ENCODE results near the gene TTC9B. TPM values are rescaled to one million over a fixed set of nuclear protein-coding genes. Genes with fewer than 3 reads are reported as not detected.

Gene TTC9B
- total and polyA plus RNA-seq, 4 donors, result 0.14 TPM; not detected in 3

- TF ChIP-seq CTCF (IDR thresholded peaks at IDR 0.05; ENCODE audit: low read depth, low read length, missing input control) (no peak), NR2F2 (IDR thresholded peaks at IDR 0.05) (no peak), REST (IDR thresholded peaks at IDR 0.05) (no peak), HNF4A (conservative IDR thresholded peaks at IDR 0.05) (no peak), FOXA2 (IDR thresholded peaks at IDR 0.05) (no peak), RXRA (IDR thresholded peaks at IDR 0.05) (no peak)
- Histone ChIP-seq H3K9me3 (ENCODE audit: control insufficient read depth in 4 of 4, low read length in 3 of 4) (no peaks in the 10 kb centered on the region), H3K4me1 (ENCODE audit: control insufficient read depth in 4 of 4, insufficient read depth in 4 of 4, low read length in 3 of 4) (peaks cover 3 to 12% (median 7%) of the 10 kb centered on the region in 4 donors), H3K27ac (ENCODE audit: low read depth in 1 of 2, low read length in 2 of 2) (no peak overlapping the region), H3K4me3 (ENCODE audit: low read depth in 1 of 3, low read length in 3 of 3) (no peak overlapping the region), H3K9ac (ENCODE audit: low read depth in 1 of 2, low read length in 2 of 2) (no peak overlapping the region), H3K36me3 (ENCODE audit: control insufficient read depth in 4 of 4, insufficient read depth in 3 of 4, low read depth in 1 of 4, low read length in 3 of 4) (peaks cover 1 to 25% (median 14%) of the 10 kb centered on the region in 4 donors), H3K27me3 (ENCODE audit: control insufficient read depth in 4 of 4, insufficient read depth in 4 of 4, low read length in 3 of 4) (no peaks in the 10 kb centered on the region)
- 90% methylated on average over 8 of the region's 8 CpGs for WGBS
- no peak for DNase-seq (ENCODE audit: low spot score)
These were observed 43.4 kb upstream of the TTC9B start for GRCh38 chr19:40261631-40262030.

- TF ChIP-seq ZBTB33 (IDR thresholded peaks at IDR 0.05), result peak; percentile 80
- peak; percentile 51 for TF ChIP-seq NR2F2 (IDR thresholded peaks at IDR 0.05)
- peak; percentile 68 for TF ChIP-seq ATF3 (IDR thresholded peaks at IDR 0.05)
- TF ChIP-seq JUND (IDR thresholded peaks at IDR 0.05), result peak in 1 of 2 donors; percentile 68
- peak; percentile 87 for TF ChIP-seq MAX (IDR thresholded peaks at IDR 0.05)
- peak; percentile 47 for TF ChIP-seq YY1 (IDR thresholded peaks at IDR 0.05)
- TF ChIP-seq SP1 (IDR thresholded peaks at IDR 0.05), result peak; percentile 75
- TF ChIP-seq CTCF (IDR thresholded peaks at IDR 0.05; ENCODE audit: low read depth, low read length, missing input control), result no peak
- no peak for TF ChIP-seq REST (IDR thresholded peaks at IDR 0.05)
- no peak for TF ChIP-seq EGR1 (IDR thresholded peaks at IDR 0.05; ENCODE audit: low read depth in 2 of 2)
- TF ChIP-seq TAF1 (conservative IDR thresholded peaks at IDR 0.05), result no peak
- peak in 1 of 2 donors; percentile 66 for TF ChIP-seq GABPA (IDR thresholded peaks at IDR 0.05 in 1 of 2, conservative IDR thresholded peaks at IDR 0.05 in 1 of 2)
- peak; percentile 53 to 60 for TF ChIP-seq RAD21 (IDR thresholded peaks at IDR 0.05)
- no peak for TF ChIP-seq HNF4G (IDR thresholded peaks at IDR 0.05)
- TF ChIP-seq FOXA1 (IDR thresholded peaks at IDR 0.05), result peak; percentile 38
- peak; percentile 94 to 97 for TF ChIP-seq RXRA (IDR thresholded peaks at IDR 0.05)
- peak; percentile 61 for TF ChIP-seq FOXA2 (IDR thresholded peaks at IDR 0.05)
- TF ChIP-seq HNF4A (conservative IDR thresholded peaks at IDR 0.05), result peak; percentile 85 to 94
- Histone ChIP-seq H3K9ac (ENCODE audit: low read depth in 1 of 2, low read length in 2 of 2) (peak overlapping the region in 1 of 2 donors; percentile 6), H3K27ac (ENCODE audit: low read depth in 1 of 2, low read length in 2 of 2) (peak overlapping the region; percentile 55 to 73), H3K4me1 (ENCODE audit: control insufficient read depth in 4 of 4, insufficient read depth in 4 of 4, low read length in 3 of 4) (peaks cover 8 to 53% (median 39%) of the 10 kb centered on the region in 4 donors), H3K36me3 (ENCODE audit: control insufficient read depth in 4 of 4, insufficient read depth in 3 of 4, low read depth in 1 of 4, low read length in 3 of 4) (peaks cover 0 to 23% (median 17%) of the 10 kb centered on the region in 4 donors), H3K9me3 (ENCODE audit: control insufficient read depth in 4 of 4, low read length in 3 of 4) (no peaks in the 10 kb centered on the region), H3K27me3 (ENCODE audit: control insufficient read depth in 4 of 4, insufficient read depth in 4 of 4, low read length in 3 of 4) (no peaks in the 10 kb centered on the region), H3K4me3 (ENCODE audit: low read depth in 1 of 3, low read length in 3 of 3) (no peak overlapping the region)
- WGBS, result 42% methylated on average over 9 of the region's 9 CpGs
- DNase-seq (ENCODE audit: low spot score), result no peak
These were observed 38.9 kb upstream of the TTC9B start for GRCh38 chr19:40257096-40257517.

Data from liver (tissue), 9 donors.